K562 (cell line): Measurements from ENCODE around the gene APOL2. TPM values are rescaled to one million over a fixed set of nuclear protein-coding genes. Genes with fewer than 3 reads are reported as not detected.

Source experiments
- ATAC-seq: fragments of 200-7000 bp; cut with Tn5 transposase; 3 replicates; pipeline ENCODE4 v1.9.1; 2020; ENCODE audit warnings: moderate library complexity
- BruUV-seq: library from RNA; stranded (reverse); fragments of 400-500 nt; replicated peaks from 2 replicates; lab custom pipeline; 2021; lab: Mats Ljungman, UMichigan
- CTCF ChIA-PET: fragments of 300-600 bp; formaldehyde crosslinking; extraction: SDS; loops from one replicate; lab custom pipeline; 2021; ENCODE audit warnings: low intra/inter-chr PET ratio; lab: Yijun Ruan, JAX
- POLR2A ChIA-PET: fragments of 300-600, 350-650 bp; sonication (Branson Sonifier 250); formaldehyde crosslinking; extraction: SDS; loops from one replicate; lab custom pipeline; 2021; ENCODE audit warnings: antibody characterized with exemption, inconsistent platforms; lab: Yijun Ruan, JAX
- DNase-seq, 4 experiments: peaks; one replicate each; pipeline versions ENCODE4 v3.0.0 to v3.0.0-alpha.2; 2011 to 2018; ENCODE audit warnings: low spot score in 3 of 4, mixed read lengths in 3 of 4; ENCODE audit errors: extremely low read depth in 1 of 4
- FAIRE-seq: peaks from 2 replicates; lab custom pipeline; 2011; peaks lifted over from hg19 to GRCh38; lab: Jason Lieb, UNC
- H2AFZ ChIP-seq: 2 replicates; pipeline ENCODE4 v1.6.0; 2011; ENCODE audit warnings: low read depth, low read length, control low read depth, inconsistent platforms
- H3K27ac ChIP-seq: fragments of 200-600 bp; 3 replicates; pipeline ENCODE4 v1.8.0; 2011; ENCODE audit warnings: low read depth, mild to moderate bottlenecking, control low read depth, inconsistent platforms, low read length, moderate library complexity, mixed read lengths; ENCODE audit errors: extremely low read depth
- H3K27me3 ChIP-seq, 2 experiments: fragments of 300-600 bp in 1 of 2; 2 replicates in 1 of 2; 3 replicates in 1 of 2; pipeline versions ENCODE4 v1.6.0 to v1.8.0; 2011; ENCODE audit warnings: inconsistent platforms in 2 of 2, low read length in 2 of 2, mild to moderate bottlenecking in 1 of 2, mixed read lengths in 1 of 2, moderate library complexity in 1 of 2; ENCODE audit not compliant: control insufficient read depth in 2 of 2, insufficient read depth in 2 of 2
- H3K36me3 ChIP-seq: fragments of 300-600 bp; 3 replicates; pipeline ENCODE4 v1.8.0; 2011; ENCODE audit warnings: mild to moderate bottlenecking, low read length, inconsistent platforms; ENCODE audit not compliant: control insufficient read depth, insufficient read depth
- H3K4me1 ChIP-seq, 2 experiments: fragments of 200-600 bp in 1 of 2; replicated peaks in 1 of 2; 2 replicates in 1 of 2; 3 replicates in 1 of 2; pipeline versions ENCODE4 v1.5.1 to v1.8.0; 2011; ENCODE audit warnings: inconsistent platforms in 2 of 2, low read length in 2 of 2, mild to moderate bottlenecking in 1 of 2, mixed read lengths in 1 of 2, moderate library complexity in 1 of 2; ENCODE audit not compliant: control insufficient read depth in 2 of 2, insufficient read depth in 2 of 2
- H3K4me2 ChIP-seq: 2 replicates; pipeline ENCODE4 v1.6.1; 2011; ENCODE audit warnings: low read length, control low read depth, inconsistent platforms, mixed read lengths; ENCODE audit not compliant: insufficient read depth
- H3K4me3 ChIP-seq: fragments of 200-600 bp; sonication (generic), shearing (Covaris generic); 2 replicates; pipeline ENCODE4 v1.5.1; 2016; ENCODE audit warnings: control low read depth, inconsistent platforms
- H3K79me2 ChIP-seq: fragments of 200-600 bp; 3 replicates; pipeline ENCODE4 v1.8.0; 2011; ENCODE audit warnings: low read length, inconsistent platforms; ENCODE audit not compliant: control insufficient read depth, insufficient read depth
- H3K9ac ChIP-seq, 2 experiments: 2 replicates each; pipeline versions ENCODE4 v1.6.0 to v1.6.1; 2011; ENCODE audit warnings: low read depth in 2 of 2, low read length in 2 of 2, control low read depth in 1 of 2, inconsistent platforms in 1 of 2, mild to moderate bottlenecking in 1 of 2, mixed read lengths in 1 of 2; ENCODE audit not compliant: insufficient read depth in 1 of 2
- H3K9me1 ChIP-seq: one replicate; pipeline ENCODE4 v1.6.0; 2011; ENCODE audit warnings: inconsistent platforms, mild to moderate bottlenecking, low read length, moderate library complexity; ENCODE audit not compliant: control insufficient read depth, insufficient read depth
- H3K9me3 ChIP-seq: replicated peaks from 2 replicates; pipeline ENCODE4 v1.5.1; 2011; ENCODE audit warnings: low read depth, low read length, inconsistent platforms; ENCODE audit not compliant: control insufficient read depth, insufficient read depth
- H4K20me1 ChIP-seq: replicated peaks from 2 replicates; pipeline ENCODE4 v1.6.1; 2011; ENCODE audit warnings: low read length, inconsistent platforms, mixed read lengths; ENCODE audit not compliant: control insufficient read depth, insufficient read depth
- CBX5 ChIP-seq: IDR thresholded peaks from 2 replicates; pipeline ENCODE4 v1.6.1; 2014; ENCODE audit warnings: low read depth, borderline replicate concordance
- CCAR2 ChIP-seq: fragments of 200-400 bp; formaldehyde crosslinking; IDR thresholded peaks from 2 replicates; pipeline ENCODE4 v1.6.1; 2017; ENCODE audit warnings: mild to moderate bottlenecking, low read depth, low read length
- CREB1 ChIP-seq, 2 experiments: sonication (generic) in 1 of 2; formaldehyde crosslinking in 1 of 2; IDR thresholded peaks; 2 replicates each; pipeline versions ENCODE4 v1.6.1 to v1.8.0; 2012 to 2022; ENCODE audit warnings: inconsistent platforms in 1 of 2, mild to moderate bottlenecking in 1 of 2, missing genetic modification reagents in 1 of 2, moderate library complexity in 1 of 2
- ETV1 ChIP-seq: fragments of 450-650 bp; conservative IDR thresholded peaks from 2 replicates; pipeline ENCODE4 v1.6.1; 2016; ENCODE audit warnings: missing genetic modification characterization, control low read depth, low read depth, missing compliant biosample characterization
- MBD2 ChIP-seq: sonication (generic); IDR thresholded peaks from 2 replicates; pipeline ENCODE4 v1.6.1; 2016; ENCODE audit warnings: low read depth, borderline replicate concordance
- MTA2 ChIP-seq: fragments of 450-650 bp; IDR thresholded peaks from 2 replicates; pipeline ENCODE4 v1.6.1; 2016; ENCODE audit warnings: low read depth
- MTA3 ChIP-seq: fragments of 450-650 bp; formaldehyde crosslinking; IDR thresholded peaks from 2 replicates; pipeline ENCODE4 v1.6.1; 2017; ENCODE audit warnings: mild to moderate bottlenecking, borderline replicate concordance
- RBM15 ChIP-seq: fragments of 200-400 bp; formaldehyde crosslinking; IDR thresholded peaks from 2 replicates; pipeline ENCODE4 v1.6.1; 2018; ENCODE audit warnings: mild to moderate bottlenecking, low read length, moderate library complexity; ENCODE audit not compliant: insufficient read depth
- RBM17 ChIP-seq: fragments of 200-400 bp; formaldehyde crosslinking; IDR thresholded peaks from 2 replicates; pipeline ENCODE4 v1.6.1; 2017; ENCODE audit warnings: low read depth, mild to moderate bottlenecking, low read length, borderline replicate concordance
- RBM22 ChIP-seq: fragments of 200-400 bp; formaldehyde crosslinking; IDR thresholded peaks from 2 replicates; pipeline ENCODE4 v1.6.1; 2018; ENCODE audit warnings: low read length, low read depth; ENCODE audit not compliant: poor library complexity, severe bottlenecking
- SMAD4 ChIP-seq: fragments of 250-450 bp; sonication (Bioruptor Pico); conservative IDR thresholded peaks from 2 replicates; pipeline ENCODE4 v1.8.0; 2021; ENCODE audit warnings: inconsistent platforms, mild to moderate bottlenecking, moderate library complexity
- TAF9B ChIP-seq: fragments of 450-650 bp; IDR thresholded peaks from 2 replicates; pipeline ENCODE4 v1.6.1; 2018; ENCODE audit warnings: mild to moderate bottlenecking; ENCODE audit not compliant: partially characterized antibody
- XRCC5 ChIP-seq: fragments of 200-400 bp; formaldehyde crosslinking; IDR thresholded peaks from 2 replicates; pipeline ENCODE4 v1.6.1; 2017; ENCODE audit warnings: low read depth, mild to moderate bottlenecking, low read length
- ZFP30 ChIP-seq: fragments of 250-450 bp; sonication (Bioruptor Pico); IDR thresholded peaks from 2 replicates; pipeline ENCODE4 v1.8.0; 2022; ENCODE audit warnings: moderate library complexity, mild to moderate bottlenecking, inconsistent platforms, borderline replicate concordance
- ZFP36 ChIP-seq: fragments of 150-350 bp; IDR thresholded peaks from 2 replicates; pipeline ENCODE4 v1.6.1; 2018; ENCODE audit warnings: low read length, low read depth; ENCODE audit not compliant: partially characterized antibody
- ZNF124 ChIP-seq: sonication (generic); formaldehyde crosslinking; IDR thresholded peaks from 2 replicates; pipeline ENCODE4 v1.8.1; 2022; ENCODE audit warnings: missing genetic modification reagents
- ZNF165 ChIP-seq: fragments of 250-450 bp; sonication (Bioruptor Pico); IDR thresholded peaks from 2 replicates; pipeline ENCODE4 v1.4.0; 2020; ENCODE audit warnings: borderline replicate concordance
- WGBS: fragments of 100-300 bp; shearing (Covaris generic); methylation state at CpG from one replicate; pipeline ENCODE4 v1.1.6; 2016; ENCODE audit warnings: low coverage, mixed read lengths; ENCODE audit not compliant: insufficient coverage; ENCODE audit errors: missing lambda C conversion rate; 5-methylcytosine and 5-hydroxymethylcytosine counted together
- in situ Hi-C: fragments of 300-500 bp; cut with MboI; formaldehyde crosslinking; loops from 4 replicates; pipeline ENCODE4 v1.15.0; 2018; ENCODE audit warnings: inconsistent platforms, mixed read lengths
- intact Hi-C: fragments of 100-400 bp; cut with micrococcal nuclease; formaldehyde crosslinking; loops from 2 replicates; pipeline ENCODE4 v1.14.2; 2022
- polyA plus RNA-seq, 8 experiments: library from polyadenylated mRNA; depleted of rRNA in 4 of 8; stranded (reverse) in 5 of 8; unstranded in 3 of 8; fragments of >200 nt; fragmentation: Nextera tagmentation in 2 of 8; fragmentation: Illumina TruSeq in 1 of 8; extraction: Ambion mirVana in 2 of 8; extraction: Trizol in 1 of 8; gene quantifications; 2 replicates each; pipeline versions ENCODE4 v1.2.1 to v1.2.3, GENCODE V29; 2011 to 2014; ENCODE audit warnings: inconsistent platforms in 1 of 8, missing spikeins in 1 of 8
- total RNA-seq, 7 experiments: library from RNA; depleted of rRNA in 6 of 7; stranded (reverse); fragments of >200 nt in 6 of 7; fragmentation: Illumina TruSeq in 2 of 7; extraction: Trizol in 2 of 7; gene quantifications; 2 replicates each; pipeline versions ENCODE4 v1.2.1 to v1.2.3, GENCODE V29; 2011 to 2021; ENCODE audit warnings: low replicate concordance in 1 of 7
- TF ChIP-seq, protein P1 (sequence below), 2 experiments: fragments of 450-650 bp; conservative IDR thresholded peaks; 2 replicates each; pipeline ENCODE4 v1.6.1; 2017; ENCODE audit warnings: mild to moderate bottlenecking in 2 of 2, moderate library complexity in 2 of 2

Gene APOL2
- total and polyA plus RNA-seq, 9 of the 15 experiments (the other 6 are each of a cell fraction or from before 2014, with no cell fraction given): 2.7 to 10.6 (median 8.9) TPM

GRCh38 chr22:36226189-36226588 lies 13.1 kb downstream of the APOL2 start:
- H3K9ac ChIP-seq: no peak overlapping the region

More at GRCh38 chr22:36226189-36226588, 13.1 kb downstream of the APOL2 start:
- no peaks in the 10 kb centered on the region for H3K9me3 ChIP-seq
- POLR2A ChIA-PET: interaction anchor here (0.8 to 1.1 kb wide), 3 partner anchors 9 to 45 kb away, joined by 3 read pairs; partner anchors contain the start of gene APOL1
- peaks cover 13% of the 10 kb centered on the region; the same call in 1 of the 3 replicates for H3K36me3 ChIP-seq
- no peaks in the 10 kb centered on the region for H3K27me3 ChIP-seq
- H3K27ac ChIP-seq: no peak overlapping the region
- BruUV-seq: no TSS peak
- no peak for TF ChIP-seq CCAR2
- TF ChIP-seq MTA3: no peak
- no peak for TF ChIP-seq MTA2
- no peak for TF ChIP-seq ZNF165
- TF ChIP-seq XRCC5: no peak
- no peak for TF ChIP-seq ZNF124 (CRISPR knock-in tag)
- no peak for TF ChIP-seq MBD2
- no peak for TF ChIP-seq ZFP36
- no peak for TF ChIP-seq CREB1 (IDR thresholded peaks at IDR 0.05)
- no peak for TF ChIP-seq CREB1 (CRISPR knock-in tag; IDR thresholded peaks at IDR 0.05)
- no peak for TF ChIP-seq TAF9B
- TF ChIP-seq RBM22: no peak
- TF ChIP-seq ZFP30 (CRISPR knock-in tag): no peak
- TF ChIP-seq RBM17: no peak
- TF ChIP-seq CBX5: no peak
- TF ChIP-seq, protein P1, sequence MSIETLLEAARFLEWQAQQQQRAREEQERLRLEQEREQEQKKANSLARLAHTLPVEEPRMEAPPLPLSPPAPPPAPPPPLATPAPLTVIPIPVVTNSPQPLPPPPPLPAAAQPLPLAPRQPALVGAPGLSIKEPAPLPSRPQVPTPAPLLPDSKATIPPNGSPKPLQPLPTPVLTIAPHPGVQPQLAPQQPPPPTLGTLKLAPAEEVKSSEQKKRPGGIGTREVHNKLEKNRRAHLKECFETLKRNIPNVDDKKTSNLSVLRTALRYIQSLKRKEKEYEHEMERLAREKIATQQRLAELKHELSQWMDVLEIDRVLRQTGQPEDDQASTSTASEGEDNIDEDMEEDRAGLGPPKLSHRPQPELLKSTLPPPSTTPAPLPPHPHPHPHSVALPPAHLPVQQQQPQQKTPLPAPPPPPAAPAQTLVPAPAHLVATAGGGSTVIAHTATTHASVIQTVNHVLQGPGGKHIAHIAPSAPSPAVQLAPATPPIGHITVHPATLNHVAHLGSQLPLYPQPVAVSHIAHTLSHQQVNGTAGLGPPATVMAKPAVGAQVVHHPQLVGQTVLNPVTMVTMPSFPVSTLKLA (conservative IDR thresholded peaks at IDR 0.05): no peak
- TF ChIP-seq SMAD4: no peak
- no peak for TF ChIP-seq RBM15
- no peak for TF ChIP-seq ETV1 (tag)
- 73% methylated on average over 4 of the region's 5 CpGs for WGBS
- no peak for DNase-seq
- no peak for ATAC-seq
- H3K4me3 ChIP-seq: no peak overlapping the region
- intact Hi-C loops: no loop called here
- peaks cover 0 to 3% of the 10 kb centered on the region in 2 experiments; a peak in 1 of 5 replicates for H3K4me1 ChIP-seq
- no peak overlapping the region for H2AFZ ChIP-seq
- no peaks in the 10 kb centered on the region for H3K79me2 ChIP-seq
- H4K20me1 ChIP-seq: no peaks in the 10 kb centered on the region
- H3K9me1 ChIP-seq: no peaks in the 10 kb centered on the region
- FAIRE-seq: no peak
- in situ Hi-C loops: no loop called here
- CTCF ChIA-PET: no interaction called here
- H3K4me2 ChIP-seq: no peak overlapping the region
